GM19193 (cell line): ENCODE data around the gene JAG2.

Experiments
- POLR2A ChIP-seq: IDR thresholded peaks from 4 replicates; pipeline ENCODE4 v1.6.1; 2011; ENCODE audit not compliant: insufficient read depth, insufficient read length; ENCODE audit errors: extremely low read depth

JAG2 gene

GRCh38 chr14:105146976-105147635, 21.5 kb downstream of the JAG2 start:
- TF ChIP-seq POLR2A = no peak

GRCh38 chr14:105146181-105146975, 22.2 kb downstream of the JAG2 start:
- TF ChIP-seq POLR2A = no peak

- no peak for TF ChIP-seq POLR2A
Measured at GRCh38 chr14:105145381-105146180, 23.0 kb downstream of the JAG2 start.

GRCh38 chr14:105144666-105145380, 23.8 kb downstream of the JAG2 start:
- TF ChIP-seq POLR2A = no peak

GRCh38 chr14:105144026-105144665, 24.4 kb downstream of the JAG2 start:
- no peak for TF ChIP-seq POLR2A

GRCh38 chr14:105143451-105144025, 25.0 kb downstream of the JAG2 start:
- no peak for TF ChIP-seq POLR2A

- no peak for TF ChIP-seq POLR2A
Measured at GRCh38 chr14:105142651-105143450, 25.7 kb downstream of the JAG2 start.

- no peak for TF ChIP-seq POLR2A
Measured at GRCh38 chr14:105141486-105142281, 26.9 kb downstream of the JAG2 start.

GRCh38 chr14:105141026-105141425, 27.6 kb downstream of the JAG2 start:
- TF ChIP-seq POLR2A = no peak

GRCh38 chr14:105140581-105140980, 28.0 kb downstream of the JAG2 start:
- no peak for TF ChIP-seq POLR2A

GRCh38 chr14:105139831-105140239, 28.7 kb downstream of the JAG2 start:
- TF ChIP-seq POLR2A = no peak

GRCh38 chr14:105139212-105139825, 29.3 kb downstream of the JAG2 start:
- no peak for TF ChIP-seq POLR2A
